HG02970 (cell line): ENCODE measurements around the gene TTC22.

Experiments
- ATAC-seq: cut with Tn5 transposase; IDR thresholded peaks from one replicate; pipeline ENCODE4 v1.9.1; 2021; ENCODE audit warnings: mild to moderate bottlenecking, moderate library complexity, moderate number of reproducible peaks; ENCODE audit not compliant: unreplicated experiment, low FRiP score

The TTC22 gene

DNA sequence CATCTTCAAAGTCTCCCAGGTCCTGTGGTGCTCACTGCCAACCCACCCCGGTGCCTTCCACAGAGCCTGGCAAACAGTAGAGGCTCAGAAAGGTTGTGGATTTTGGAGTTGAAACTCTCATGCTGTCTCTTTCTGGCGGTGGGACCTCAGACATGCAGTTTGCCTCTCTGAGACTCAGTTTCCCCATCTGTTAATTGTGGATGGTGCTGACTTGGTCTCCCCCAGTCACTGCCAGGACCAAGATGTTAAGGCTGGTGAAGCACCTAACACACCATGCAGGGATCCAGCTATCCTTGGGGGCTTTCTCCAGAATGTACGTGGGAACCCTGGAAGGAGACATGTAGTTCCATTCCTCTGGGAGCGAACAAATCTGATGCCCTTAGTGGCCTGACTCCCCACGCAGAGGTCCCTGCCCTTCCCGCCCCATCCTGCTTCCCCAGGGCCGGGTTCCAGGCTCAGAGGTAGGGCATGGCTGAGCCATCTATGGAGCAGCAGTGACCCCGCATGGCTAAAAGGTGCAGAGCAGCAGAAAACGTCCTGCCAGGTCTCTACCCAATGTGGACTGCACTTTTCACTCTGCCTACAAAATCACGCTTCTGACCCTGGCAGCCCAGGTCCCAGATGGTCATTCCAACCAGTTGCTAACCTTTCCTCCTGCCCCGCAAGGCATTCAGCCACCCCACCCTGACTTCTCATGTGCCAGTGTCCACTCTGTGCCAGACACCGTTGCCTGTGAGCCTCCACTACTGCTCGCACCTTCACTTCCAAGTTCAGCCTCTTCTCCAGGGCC, 9.2 kb upstream of the TTC22 start:
- peak; percentile 65 for ATAC-seq

DNA sequence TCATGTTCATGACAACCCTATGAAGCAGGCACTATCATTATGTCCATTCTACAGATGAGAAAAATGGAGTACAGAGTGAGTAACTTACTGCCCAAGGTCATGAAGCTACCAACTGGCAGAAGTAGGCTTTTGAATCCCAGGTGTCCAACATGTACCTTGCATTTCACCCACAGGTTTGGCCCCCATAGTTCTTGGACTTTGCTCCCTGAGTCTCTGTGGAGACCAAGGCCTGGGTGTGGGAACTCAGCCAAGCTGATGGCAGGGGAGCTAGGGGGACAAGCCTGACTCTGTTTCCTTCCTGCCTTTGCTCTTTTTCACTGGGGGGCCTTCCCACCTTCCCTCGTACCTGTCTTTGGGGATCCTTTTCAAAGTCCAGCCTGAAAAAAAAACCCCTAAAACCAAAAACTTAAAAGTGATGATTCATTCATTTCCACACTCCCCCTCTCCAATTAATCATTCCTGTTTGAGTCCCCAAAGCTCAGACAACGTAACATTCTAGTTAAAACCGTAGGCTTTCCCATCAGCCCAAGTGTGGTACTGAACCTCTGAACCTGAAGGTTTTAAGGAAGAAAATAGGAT, 8.5 kb upstream of the TTC22 start:
- no peak for ATAC-seq

DNA sequence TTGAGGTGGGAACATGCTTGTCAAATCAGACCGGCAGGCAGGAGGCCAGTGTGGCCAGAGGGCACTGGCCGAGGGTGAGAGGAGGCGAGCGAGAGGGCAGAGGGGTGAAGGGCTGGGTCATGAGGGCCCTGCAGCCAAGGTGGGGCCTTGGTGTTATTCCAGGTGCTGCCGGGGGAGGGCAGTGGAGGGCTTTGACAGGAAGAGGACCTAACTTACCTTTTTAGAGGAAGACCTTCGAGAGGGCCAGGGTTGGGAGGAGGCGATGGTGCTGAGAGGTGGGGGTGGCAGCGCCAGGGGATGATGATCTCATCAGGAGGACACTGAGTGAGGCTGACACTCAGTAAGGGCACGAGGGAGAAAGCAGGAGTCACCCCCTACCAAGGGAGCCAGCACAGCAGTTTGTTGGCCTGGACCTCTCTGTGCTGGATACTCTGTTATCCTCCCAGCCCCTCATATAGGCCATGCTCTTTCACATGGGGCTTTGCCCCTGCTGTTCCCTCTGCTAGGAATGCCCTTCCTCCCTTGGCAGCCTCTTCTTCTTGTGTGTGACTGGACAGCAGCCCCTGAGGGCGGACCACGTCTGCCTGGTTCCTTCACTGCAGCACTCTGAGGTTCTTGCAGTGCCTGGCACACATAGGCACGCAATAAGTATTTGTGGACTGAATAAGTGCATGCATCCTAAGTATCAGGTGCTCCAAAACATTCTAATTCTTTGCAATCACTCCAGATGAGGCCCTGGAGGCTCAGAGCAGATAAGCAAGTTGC, 7.5 kb upstream of the TTC22 start:
- no peak for ATAC-seq

DNA sequence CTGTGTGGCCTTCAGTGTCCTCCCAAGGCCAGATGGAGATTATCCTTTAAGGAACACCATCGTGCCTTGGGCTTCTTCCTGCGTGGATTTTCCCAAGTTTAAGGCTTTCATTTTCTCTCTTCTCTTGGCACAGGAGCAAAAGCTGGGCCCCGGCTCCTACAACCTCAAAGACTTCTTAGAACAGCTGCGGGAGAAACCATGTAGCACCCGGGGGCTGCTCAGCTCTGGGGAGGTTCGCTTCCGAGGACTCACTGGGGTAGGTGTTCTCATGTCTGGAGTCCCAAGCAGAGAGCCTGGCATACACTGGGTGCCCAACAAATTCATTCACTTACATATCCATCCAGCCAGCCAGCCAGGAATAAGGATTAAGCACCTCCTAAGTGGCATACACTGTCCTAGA, 6.6 kb upstream of the TTC22 start:
- ATAC-seq = no peak

DNA sequence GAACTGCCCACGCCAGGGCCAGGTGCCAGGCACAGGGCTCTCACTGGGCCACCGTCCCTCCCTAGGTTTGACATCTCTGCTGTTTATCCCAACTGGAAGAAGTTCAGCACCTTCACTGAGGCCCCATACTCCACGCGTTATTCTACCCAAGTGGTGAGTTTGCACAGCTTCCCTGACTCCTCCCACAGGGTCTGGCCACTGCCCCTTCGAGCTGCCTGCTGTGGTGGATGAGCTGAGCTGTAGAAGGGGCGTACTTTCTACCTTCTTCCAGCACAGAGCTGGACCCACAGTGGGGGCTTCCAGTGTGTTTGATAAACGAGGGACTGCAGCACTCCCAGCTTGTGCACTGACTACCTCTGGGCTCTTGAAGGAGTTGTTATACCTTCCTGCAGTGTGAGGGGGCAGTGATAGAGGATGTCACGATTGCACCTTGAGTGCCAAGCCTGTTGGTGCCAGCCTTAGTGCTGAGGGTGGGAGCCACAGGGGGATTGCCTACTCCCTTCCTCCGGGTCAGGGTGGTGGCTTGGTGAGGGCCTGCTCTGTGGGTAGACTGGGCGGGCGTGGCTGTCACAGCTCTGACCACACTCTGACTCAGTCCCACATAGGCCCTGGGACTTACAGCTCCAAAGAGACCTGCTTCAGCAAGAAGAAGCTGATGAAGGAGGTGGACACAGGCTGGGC, 5.9 kb upstream of the TTC22 start:
- no peak for ATAC-seq

DNA sequence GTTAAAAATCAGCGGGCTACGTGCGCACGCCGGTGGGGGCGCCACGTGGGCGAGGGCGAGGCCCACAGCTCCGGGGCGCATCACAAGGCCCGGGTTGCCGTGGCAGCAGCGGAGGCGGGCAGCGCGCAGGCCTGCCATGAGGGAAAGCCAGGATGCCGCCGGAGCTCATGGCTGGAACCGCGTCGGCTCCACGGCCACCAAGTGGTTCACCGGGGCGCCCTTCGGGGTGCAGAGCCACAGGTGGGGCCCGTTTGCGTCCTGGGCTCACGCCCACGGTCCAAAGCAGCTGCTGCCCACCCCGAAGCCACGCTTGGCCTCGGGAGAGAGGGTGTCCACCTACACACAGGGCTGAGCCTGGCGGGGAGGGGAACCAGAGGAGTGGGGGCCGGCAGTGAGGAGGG, 4.9 kb upstream of the TTC22 start:
- ATAC-seq = no peak

DNA sequence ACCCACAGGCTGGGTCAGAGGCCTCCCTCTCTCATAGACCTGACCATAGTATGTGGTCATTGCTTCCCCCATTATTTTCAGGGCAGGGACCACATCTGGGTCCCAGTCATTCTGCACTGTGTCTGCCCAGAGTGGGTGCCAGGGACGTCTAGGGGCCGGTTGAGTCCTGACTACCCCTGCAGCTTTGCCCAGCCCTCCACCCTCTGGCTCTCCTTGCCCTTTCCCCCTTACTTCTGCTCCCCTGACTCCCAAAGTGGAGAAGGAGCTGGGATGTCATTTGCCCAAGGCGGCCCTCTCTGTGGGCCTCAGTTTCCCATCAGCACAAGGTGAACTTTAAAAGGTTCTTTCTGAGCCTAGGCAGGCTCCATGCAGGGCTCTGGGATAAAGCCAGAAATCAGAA, 4.3 kb upstream of the TTC22 start:
- no peak for ATAC-seq

DNA sequence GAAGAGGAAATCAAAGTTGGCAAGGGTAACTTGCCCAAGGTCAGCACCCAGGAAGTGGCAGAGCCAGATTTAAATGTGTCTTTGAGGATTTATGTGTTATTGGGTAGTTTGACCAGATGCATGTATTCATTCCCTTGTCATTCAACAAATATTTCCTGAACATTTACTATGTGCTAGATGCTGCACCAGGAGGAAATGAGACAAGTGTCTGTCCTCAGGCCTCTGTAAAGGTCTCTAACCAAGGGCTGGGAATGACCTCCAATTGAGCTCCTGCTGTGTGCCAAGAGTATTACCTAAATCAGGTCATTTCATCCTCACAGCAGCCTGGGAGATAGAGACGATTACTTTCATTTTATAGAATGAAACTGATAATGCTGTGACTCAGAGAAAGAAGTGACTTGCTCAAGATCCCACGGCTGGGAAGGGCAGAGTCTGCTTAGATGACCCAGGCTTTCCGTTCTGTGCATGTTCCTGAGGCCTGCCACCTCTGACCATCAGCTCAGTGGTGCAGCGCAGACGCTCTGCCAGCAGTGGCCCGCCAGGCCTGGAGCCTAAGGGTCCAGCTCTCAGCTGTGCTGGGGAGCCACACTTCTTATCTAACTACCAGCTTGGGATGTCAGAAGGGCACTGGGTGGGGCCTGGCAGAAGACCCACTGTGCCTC, 3.5 kb upstream of the TTC22 start:
- ATAC-seq = no peak

DNA sequence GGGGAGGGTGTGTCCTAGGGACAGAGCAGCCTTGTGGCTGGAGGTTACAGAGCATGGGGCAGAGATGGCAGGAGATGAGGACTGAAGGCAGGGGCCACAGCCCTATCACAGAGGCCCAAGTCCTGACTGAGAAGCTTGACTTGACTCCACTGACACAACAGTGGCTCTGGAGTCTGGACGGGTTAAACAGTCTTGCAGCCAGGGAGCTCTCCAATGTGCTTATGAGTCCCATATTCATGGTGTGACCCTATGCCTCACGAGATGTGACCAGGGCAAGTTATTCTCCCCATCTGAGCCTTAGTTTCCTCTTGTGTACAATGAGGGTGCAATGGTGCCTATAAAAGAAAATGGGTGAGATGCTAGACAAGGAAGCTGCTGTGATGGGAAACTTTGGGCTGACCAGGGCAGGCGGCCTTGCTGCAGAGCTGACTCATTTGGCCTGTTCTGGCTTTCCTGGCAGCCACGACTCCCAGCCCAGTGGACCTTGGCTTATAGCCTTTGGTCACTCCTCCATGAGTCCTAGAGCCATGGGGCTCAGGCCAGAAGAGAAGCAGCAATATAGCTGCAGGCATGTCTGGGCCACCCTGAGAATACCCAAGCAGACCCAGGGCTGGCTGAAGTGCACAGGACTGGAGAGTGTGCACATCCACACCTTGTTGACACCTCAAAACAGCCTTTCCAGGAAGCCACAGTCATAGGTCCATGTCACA, 2.8 kb upstream of the TTC22 start:
- ATAC-seq = no peak

DNA sequence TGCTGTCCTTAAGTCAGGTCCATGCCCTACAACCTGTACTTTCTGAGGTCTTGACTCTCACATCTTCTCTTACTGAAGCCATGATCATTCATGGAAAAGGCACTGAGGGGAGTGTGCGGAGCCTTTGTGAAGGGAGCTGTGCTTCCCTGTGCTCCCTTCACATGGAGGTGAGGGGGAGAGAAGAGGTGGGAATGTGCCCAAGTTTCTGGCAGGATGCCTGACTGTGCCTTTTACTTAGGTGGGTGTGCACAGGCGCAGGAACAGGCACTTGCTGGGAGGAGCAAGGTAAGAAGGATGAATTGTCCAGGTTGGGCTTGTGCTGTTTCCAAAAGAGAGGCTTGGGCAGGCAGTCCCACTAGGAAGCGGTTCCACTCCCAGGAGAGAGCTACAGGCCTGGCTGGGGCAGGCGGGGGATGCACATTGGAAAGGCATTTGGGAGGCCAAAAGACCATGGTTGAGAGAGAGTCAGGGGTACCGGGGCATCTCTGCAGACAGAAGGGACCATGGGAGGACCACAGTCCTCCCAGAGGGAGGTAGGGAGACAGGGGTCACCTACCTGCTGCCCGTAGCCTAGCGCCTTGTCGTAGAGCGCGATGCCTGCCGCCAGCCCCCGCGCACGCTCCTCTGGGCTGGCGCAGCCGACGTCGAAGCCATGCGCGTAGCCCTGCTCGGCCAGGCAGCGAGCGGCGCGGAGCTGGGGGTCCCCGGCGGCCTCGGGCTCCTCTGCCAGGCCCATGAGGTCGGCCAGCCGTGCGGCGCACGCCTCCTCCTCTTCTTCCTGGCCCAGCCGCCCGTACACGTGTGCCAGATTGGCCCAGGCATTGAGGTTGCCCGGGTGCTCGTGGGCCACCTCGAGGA, 853 bp downstream of the TTC22 start:
- ATAC-seq = no peak

DNA sequence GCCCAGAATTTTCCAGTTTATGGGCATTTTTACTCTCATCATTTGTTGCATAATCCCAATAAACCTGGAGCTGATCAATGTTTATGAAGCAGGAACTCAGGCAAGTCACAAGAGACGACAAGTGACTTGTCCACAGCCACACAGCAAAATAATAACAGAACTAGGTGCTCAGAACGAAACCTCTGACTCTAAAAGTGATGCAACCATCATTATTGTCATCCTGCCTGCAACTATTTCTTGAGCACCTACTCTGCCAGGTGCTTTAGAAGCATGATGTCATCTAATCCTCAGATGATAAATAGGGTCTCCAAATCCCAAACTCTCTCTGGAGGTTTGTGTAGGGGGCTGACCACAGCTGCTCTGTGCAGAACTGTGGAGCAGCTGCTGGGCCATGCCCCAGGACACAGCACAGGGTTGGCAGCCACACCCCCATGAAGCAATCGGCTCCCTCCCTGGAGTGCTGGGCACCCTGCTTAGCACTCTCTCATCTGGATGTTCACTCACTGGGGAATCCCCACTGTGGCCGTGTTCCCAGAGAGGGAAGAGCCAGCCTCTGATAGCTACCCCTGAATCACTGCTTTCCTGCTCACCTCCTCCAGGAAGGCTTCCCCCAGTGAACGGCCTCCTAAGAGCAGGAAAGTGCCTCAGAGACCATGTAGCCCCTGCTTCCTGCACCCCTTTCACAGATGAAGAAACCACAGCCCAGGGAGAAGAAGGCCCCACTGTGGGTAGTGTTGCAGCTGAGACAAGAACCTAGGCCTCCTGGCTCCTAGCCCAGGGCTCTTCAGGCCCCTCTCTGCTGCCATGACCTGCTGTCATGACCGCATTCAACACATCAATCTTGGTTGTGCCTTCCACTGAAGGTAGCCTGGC, 2.1 kb downstream of the TTC22 start:
- no peak for ATAC-seq

DNA sequence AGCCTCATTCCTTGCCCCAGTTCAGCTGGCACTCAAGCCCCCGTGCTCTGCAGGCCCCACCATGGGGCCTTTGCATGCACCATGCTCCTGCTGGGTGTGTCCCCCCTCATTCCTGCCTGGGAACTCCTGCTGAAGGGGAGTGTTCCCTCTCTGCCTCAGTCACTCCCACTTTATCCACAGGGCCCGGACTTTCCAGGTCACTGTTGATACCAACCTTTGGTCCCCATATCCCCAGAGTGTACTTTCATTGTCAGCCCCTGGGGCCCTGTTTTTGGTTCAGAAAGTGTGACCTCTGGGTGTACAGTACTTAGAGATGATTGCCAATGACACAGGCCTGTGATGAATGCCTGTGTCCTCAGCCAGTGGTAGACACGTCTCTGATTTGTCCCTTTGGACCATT, 2.9 kb downstream of the TTC22 start:
- no peak for ATAC-seq

DNA sequence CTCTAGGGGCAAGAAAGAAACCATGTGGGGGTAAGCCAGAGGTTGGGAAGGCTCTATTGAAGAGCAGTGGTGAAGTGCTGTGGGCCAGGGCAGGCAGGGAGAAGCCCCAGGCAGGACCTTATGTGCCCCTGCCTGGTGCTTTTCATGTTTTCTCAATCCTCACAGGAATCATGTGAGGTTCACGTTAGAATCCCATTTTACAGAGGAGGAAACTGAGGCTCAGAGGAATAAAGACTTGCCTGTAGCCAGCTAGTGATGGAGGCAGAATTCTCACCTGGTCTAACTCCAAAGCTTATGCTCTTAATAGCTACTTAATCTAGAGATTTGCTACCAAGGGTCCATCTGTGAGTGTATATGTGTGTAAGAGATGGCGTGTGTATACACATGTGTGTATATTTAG, 4.2 kb downstream of the TTC22 start:
- no peak for ATAC-seq

DNA sequence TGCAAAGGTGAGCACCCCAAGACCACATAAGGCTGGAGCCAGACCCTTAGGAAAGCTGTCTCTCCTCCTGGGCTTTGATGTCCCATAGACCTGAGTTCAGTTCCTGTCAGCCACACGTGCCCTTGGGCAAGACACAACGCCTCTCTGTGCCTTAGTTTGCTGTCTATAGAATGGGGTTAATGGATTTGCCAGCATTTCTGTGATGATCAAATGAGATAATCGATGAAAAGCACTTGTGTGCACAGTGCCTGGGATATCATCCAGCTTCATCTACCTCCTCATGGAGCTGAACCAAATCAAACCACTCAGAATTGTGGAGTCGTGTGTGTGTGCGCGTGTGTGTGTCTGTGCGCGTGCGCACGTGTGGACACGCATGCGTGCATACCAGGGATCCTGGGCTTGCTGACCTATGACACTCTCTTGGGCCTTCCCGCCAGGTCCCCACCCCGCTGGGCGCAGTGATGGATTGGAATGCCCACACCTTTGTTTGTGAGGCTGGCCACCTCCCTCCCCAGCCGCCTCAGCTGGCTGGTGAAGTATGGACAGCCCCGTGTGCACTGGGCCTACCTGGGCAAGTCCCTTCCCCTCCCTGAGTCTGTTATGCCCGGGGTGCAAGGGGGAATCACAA, 5.2 kb downstream of the TTC22 start:
- ATAC-seq = no peak

DNA sequence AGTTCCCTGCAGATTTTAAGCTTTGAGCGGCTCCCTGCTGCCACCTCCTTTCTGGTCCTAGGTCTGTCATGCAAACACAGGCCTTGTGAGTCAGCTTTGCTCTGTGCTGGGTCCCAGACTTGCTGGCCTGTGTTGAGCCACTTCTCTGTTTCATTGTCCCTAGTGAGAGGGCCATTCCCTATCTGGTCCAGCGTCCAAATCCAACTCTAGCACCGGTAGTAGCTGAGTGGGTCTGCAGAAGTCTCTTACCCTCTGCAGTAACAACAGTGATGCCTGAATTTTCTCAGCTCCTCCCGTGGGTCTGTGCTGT, 5.8 kb downstream of the TTC22 start:
- no peak for ATAC-seq

DNA sequence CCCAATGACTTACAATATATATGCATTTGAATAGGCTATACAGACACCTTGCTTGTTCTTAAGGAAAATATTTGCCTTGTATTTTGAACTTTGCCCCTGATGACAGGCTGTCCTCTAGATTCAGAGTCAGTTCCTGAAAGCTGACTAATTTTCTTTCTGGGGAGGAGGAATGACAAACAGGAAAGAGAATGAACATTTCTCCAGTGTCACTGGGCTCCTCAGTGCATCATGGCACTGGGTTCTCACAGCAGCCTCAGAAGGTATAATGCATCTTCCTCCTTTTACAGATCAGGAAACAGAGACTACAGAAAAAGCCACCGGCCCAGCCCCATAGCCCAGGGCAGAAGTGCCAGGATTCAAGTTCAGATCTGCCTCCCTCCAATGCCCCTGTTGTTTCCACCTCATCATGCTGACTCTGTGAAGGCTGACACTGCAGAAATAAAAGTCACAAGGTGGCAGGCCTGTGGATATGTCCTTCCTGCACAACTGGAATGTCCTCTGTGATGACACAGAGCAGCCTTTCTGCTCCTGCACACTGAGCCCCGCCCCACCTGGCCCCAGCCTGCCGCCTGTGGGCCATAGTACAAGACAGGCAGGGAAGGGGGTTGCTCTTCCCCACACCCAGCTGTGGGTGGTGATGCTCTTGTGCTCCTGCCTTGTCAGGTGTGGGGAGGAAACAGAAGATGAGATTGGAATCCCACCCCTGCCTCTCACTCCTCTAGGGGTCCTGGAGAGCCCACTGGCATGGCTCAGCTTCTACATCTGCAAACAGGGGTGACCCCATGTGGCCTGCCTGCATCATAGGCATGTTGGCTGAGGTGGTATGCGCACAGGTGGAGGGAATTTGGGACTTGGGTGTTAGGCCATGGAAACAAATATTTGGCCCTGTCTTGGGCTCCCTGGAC, 6.4 kb downstream of the TTC22 start:
- no peak for ATAC-seq
